Lower leg skin (tissue), 4 donors: ENCODE measurements around the gene VIPAS39. TPM values are rescaled to one million over a fixed set of nuclear protein-coding genes. Genes with fewer than 3 reads are reported as not detected.

Experiments
- DNase-seq, 2 donors: peaks; one replicate each; pipeline ENCODE4 v3.0.0-alpha.2; 2019; ENCODE audit warnings: low spot score in 2 of 2
- H3K4me3 ChIP-seq: fragments of 200-600 bp; sonication (generic); 2 replicates; pipeline ENCODE4 v1.5.1; 2017; ENCODE audit warnings: mild to moderate bottlenecking, low read depth; ENCODE audit not compliant: poor library complexity, severe bottlenecking
- CTCF ChIP-seq, 3 donors: fragments of 450-650 bp; IDR thresholded peaks; one replicate each; pipeline ENCODE4 v1.5.1; 2016; ENCODE audit warnings: antibody characterized with exemption in 3 of 3, mild to moderate bottlenecking in 3 of 3, moderate library complexity in 2 of 3
- POLR2A ChIP-seq, 2 donors: fragments of 450-650 bp; IDR thresholded peaks; one replicate each; pipeline ENCODE4 v1.6.1; 2016 to 2017; ENCODE audit warnings: antibody characterized with exemption in 2 of 2, mild to moderate bottlenecking in 1 of 2, moderate library complexity in 1 of 2
- WGBS, 2 donors: methylation state at CpG; one replicate each; pipeline ENCODE4 v1.1.5; 2018; 5-methylcytosine and 5-hydroxymethylcytosine counted together
- intact Hi-C: fragments of 100-400 bp; cut with DNase I; formaldehyde crosslinking; loops from one replicate; pipeline ENCODE4 v1.15.0; 2023; ENCODE audit warnings: low total_unique reads
- total RNA-seq, 4 donors: library from RNA; depleted of rRNA; stranded (reverse); fragments of >200 nt; gene quantifications; one replicate each; pipeline ENCODE4 v1.1.0, GENCODE V29; 2016

Gene VIPAS39
- total RNA-seq, 4 donors from 2014 or later: 12.9 to 18.4 (median 15.9) TPM

GRCh38 chr14:77378701-77379100 is 78.7 kb downstream of the VIPAS39 start:
- TF ChIP-seq CTCF (IDR thresholded peaks at IDR 0.05): no peak
- TF ChIP-seq POLR2A (IDR thresholded peaks at IDR 0.05): no peak
- intact Hi-C loops: no loop called here
- no peak for DNase-seq
- 89 to 91% methylated on average over 6 of the region's 6 CpGs for WGBS, 2 donors
- H3K4me3 ChIP-seq: no peak overlapping the region

DNA sequence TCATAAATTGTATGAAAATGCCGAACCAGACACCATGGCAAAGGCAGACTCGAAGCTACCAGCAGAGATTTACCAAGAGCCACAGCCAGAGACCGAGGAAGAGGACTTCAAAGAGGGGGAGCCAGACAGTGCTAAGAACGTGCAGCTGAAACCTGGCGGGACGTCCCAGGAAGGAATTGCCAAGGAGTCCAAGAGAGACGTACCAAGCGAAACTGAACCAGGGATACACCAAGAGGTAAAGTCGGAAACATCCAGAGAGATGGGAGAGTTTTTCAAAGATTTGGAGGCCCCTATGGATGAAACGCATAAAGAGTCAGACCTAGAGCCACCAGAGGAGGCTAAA is 79.9 kb downstream of the VIPAS39 start:
- 11 to 17% methylated on average over 10 of the region's 10 CpGs for WGBS, 2 donors
- intact Hi-C loops: no loop called here
- H3K4me3 ChIP-seq: peak overlapping the region; percentile 71
- DNase-seq: no peak
- TF ChIP-seq POLR2A (IDR thresholded peaks at IDR 0.05) (no peak), CTCF (IDR thresholded peaks at IDR 0.05) (no peak)

GRCh38 chr14:77376771-77377501 is 80.5 kb downstream of the VIPAS39 start, which contains the start of the genes SAMD15 and TMED8:
Gene SAMD15, plus strand, starts transcription at chr14:77377379. Its CDS starts 40 bp downstream, at chr14:77377419.
Gene TMED8, minus strand, starts transcription at chr14:77377094. Its CDS starts 41 bp downstream, at chr14:77377053.
- peak; percentile 69 to 95 for DNase-seq
- WGBS, 2 donors: 1% methylated on average over 16 to 55 of the region's 69 CpGs
- no peak for TF ChIP-seq CTCF (IDR thresholded peaks at IDR 0.05)
- no peak for TF ChIP-seq POLR2A (IDR thresholded peaks at IDR 0.05)
- peak within 1 kb of the TSS; percentile 71 for H3K4me3 ChIP-seq
- intact Hi-C loops: no loop called here

Other genes starting within 250 kb of the VIPAS39 start
- gene NGB, start 186.4 kb downstream of the VIPAS39 start, total RNA-seq: not detected
- 10 to 100 TPM in 3 of 4 donors, 1 to 10 TPM in 1; 9.1 to 23.0 (median 15.9) TPM for gene POMT2, start 136.7 kb downstream of the VIPAS39 start, total RNA-seq
- 10 to 100 TPM; 24.6 to 37.5 (median 29.9) TPM for gene GSTZ1, start 136.6 kb downstream of the VIPAS39 start, total RNA-seq
- gene TMED8, start 80.5 kb downstream of the VIPAS39 start, total RNA-seq: 1 to 10 TPM; 6.4 to 8.9 (median 7.4) TPM
- gene SAMD15, start 80.2 kb downstream of the VIPAS39 start, total RNA-seq: under 1 TPM in 1 of 4 donors, not detected in 3; 0.64 TPM
- gene NOXRED1, start 34.1 kb downstream of the VIPAS39 start, total RNA-seq: under 1 TPM; 0.15 to 0.63 (median 0.40) TPM
- gene AHSA1, start 492 bp upstream of the VIPAS39 start, total RNA-seq: 10 to 100 TPM; 77.8 to 98.7 (median 92.6) TPM
- under 1 TPM in 2 of 4 donors, not detected in 2; 0.19 to 0.27 TPM for gene ISM2, start 41.2 kb upstream of the VIPAS39 start, total RNA-seq
- 10 to 100 TPM; 18.4 to 31.8 (median 22.1) TPM for gene SPTLC2, start 159.0 kb upstream of the VIPAS39 start, total RNA-seq